HepG2 (cell line): ENCODE measurements around the gene ATP4A. TPM values are rescaled to one million over a fixed set of nuclear protein-coding genes. Genes with fewer than 3 reads are reported as not detected.

Source experiments
- ETV6 ChIP-seq: sonication (generic); formaldehyde crosslinking; conservative IDR thresholded peaks from 2 replicates; pipeline ENCODE4 v1.4.0; 2020; ENCODE audit warnings: missing genetic modification reagents
- GATAD1 ChIP-seq: IDR thresholded peaks from 2 replicates; pipeline ENCODE4 v1.6.1; 2016; ENCODE audit warnings: missing genetic modification reagents, missing compliant biosample characterization
- HES4 ChIP-seq: sonication (generic); formaldehyde crosslinking; IDR thresholded peaks from 2 replicates; pipeline ENCODE4 v1.9.0; 2021; ENCODE audit warnings: mild to moderate bottlenecking, missing genetic modification reagents, borderline replicate concordance
- ISL2 ChIP-seq: sonication (generic); formaldehyde crosslinking; IDR thresholded peaks from 2 replicates; pipeline ENCODE4 v1.5.0; 2020; ENCODE audit warnings: missing genetic modification reagents
- JUN ChIP-seq: sonication (generic); formaldehyde crosslinking; IDR thresholded peaks from 2 replicates; pipeline ENCODE4 v1.4.0; 2020; ENCODE audit warnings: mild to moderate bottlenecking, missing genetic modification reagents
- JUNB ChIP-seq: sonication (generic); formaldehyde crosslinking; IDR thresholded peaks from 2 replicates; pipeline ENCODE4 v1.8.0; 2022; ENCODE audit warnings: missing genetic modification reagents, mild to moderate bottlenecking, borderline replicate concordance
- KDM3A ChIP-seq: IDR thresholded peaks from 2 replicates; pipeline ENCODE4 v1.6.1; 2018; ENCODE audit warnings: low read depth, missing compliant biosample characterization
- KDM4B ChIP-seq: sonication (generic); formaldehyde crosslinking; IDR thresholded peaks from 2 replicates; pipeline ENCODE4 v1.4.0; 2020; ENCODE audit warnings: missing genetic modification reagents
- ZNF17 ChIP-seq: sonication (generic); formaldehyde crosslinking; IDR thresholded peaks from 2 replicates; pipeline ENCODE4 v1.5.0; 2020; ENCODE audit warnings: mild to moderate bottlenecking, missing genetic modification reagents
- ZNF607 ChIP-seq: sonication (generic); formaldehyde crosslinking; IDR thresholded peaks from 2 replicates; pipeline ENCODE4 v1.5.1; 2020; ENCODE audit warnings: missing genetic modification reagents, mild to moderate bottlenecking, borderline replicate concordance
- ZNF766 ChIP-seq: sonication (generic); formaldehyde crosslinking; IDR thresholded peaks from 2 replicates; pipeline ENCODE4 v1.5.0; 2020; ENCODE audit warnings: missing genetic modification reagents, borderline replicate concordance
- ZSCAN25 ChIP-seq: sonication (generic); formaldehyde crosslinking; IDR thresholded peaks from 2 replicates; pipeline ENCODE4 v1.8.0; 2022; ENCODE audit warnings: mild to moderate bottlenecking, missing genetic modification reagents
- polyA plus RNA-seq, 8 experiments: library from polyadenylated mRNA; depleted of rRNA in 3 of 8; stranded (reverse) in 7 of 8; unstranded in 1 of 8; fragments of >200 nt; fragmentation: Illumina TruSeq in 4 of 8; extraction: Trizol in 4 of 8; gene quantifications; 2 replicates each; pipeline versions ENCODE4 v1.2.1 to v1.2.3, GENCODE V29; 2011 to 2016; ENCODE audit warnings: low read depth in 4 of 8, missing spikeins in 1 of 8, mixed read lengths in 1 of 8; ENCODE audit not compliant: insufficient read depth in 1 of 8
- total RNA-seq, 5 experiments: library from RNA; depleted of rRNA; stranded (reverse); fragments of >200 nt; fragmentation: Illumina TruSeq; extraction: Trizol; gene quantifications; 2 replicates each; pipeline ENCODE4 v1.2.3, GENCODE V29; 2016; ENCODE audit warnings: low read depth in 1 of 5
- TF ChIP-seq, protein P1 (sequence below): sonication (generic); formaldehyde crosslinking; IDR thresholded peaks from 2 replicates; pipeline ENCODE4 v1.4.0; 2020; ENCODE audit warnings: mild to moderate bottlenecking, missing genetic modification reagents
- TF ChIP-seq, protein P2 (sequence below): sonication (generic); formaldehyde crosslinking; IDR thresholded peaks from 2 replicates; pipeline ENCODE4 v1.4.0; 2020; ENCODE audit warnings: missing genetic modification reagents
- TF ChIP-seq, protein P3 (sequence below): sonication (generic); formaldehyde crosslinking; IDR thresholded peaks from 2 replicates; pipeline ENCODE4 v1.5.1; 2020; ENCODE audit warnings: missing genetic modification reagents, mild to moderate bottlenecking, borderline replicate concordance
- TF ChIP-seq, protein P4 (sequence below): sonication (generic); formaldehyde crosslinking; IDR thresholded peaks from 2 replicates; pipeline ENCODE4 v1.8.1; 2022; ENCODE audit warnings: mild to moderate bottlenecking, missing genetic modification reagents
- TF ChIP-seq, protein P5 (sequence below): sonication (generic); formaldehyde crosslinking; IDR thresholded peaks from 2 replicates; pipeline ENCODE4 v1.5.0; 2020; ENCODE audit warnings: mild to moderate bottlenecking, low read depth, missing genetic modification reagents, borderline replicate concordance
- TF ChIP-seq, protein P6 (sequence below): sonication (generic); formaldehyde crosslinking; IDR thresholded peaks from 2 replicates; pipeline ENCODE4 v1.4.0; 2020; ENCODE audit warnings: missing genetic modification reagents
- TF ChIP-seq, protein P7 (sequence below): sonication (generic); formaldehyde crosslinking; IDR thresholded peaks from 2 replicates; pipeline ENCODE4 v1.5.0; 2020; ENCODE audit warnings: missing genetic modification reagents

ATP4A gene
- total and polyA plus RNA-seq, 2 of the 13 experiments (the other 11 are each of a cell fraction or from before 2014, with no cell fraction given) = 0.08 to 0.11 TPM

DNA sequence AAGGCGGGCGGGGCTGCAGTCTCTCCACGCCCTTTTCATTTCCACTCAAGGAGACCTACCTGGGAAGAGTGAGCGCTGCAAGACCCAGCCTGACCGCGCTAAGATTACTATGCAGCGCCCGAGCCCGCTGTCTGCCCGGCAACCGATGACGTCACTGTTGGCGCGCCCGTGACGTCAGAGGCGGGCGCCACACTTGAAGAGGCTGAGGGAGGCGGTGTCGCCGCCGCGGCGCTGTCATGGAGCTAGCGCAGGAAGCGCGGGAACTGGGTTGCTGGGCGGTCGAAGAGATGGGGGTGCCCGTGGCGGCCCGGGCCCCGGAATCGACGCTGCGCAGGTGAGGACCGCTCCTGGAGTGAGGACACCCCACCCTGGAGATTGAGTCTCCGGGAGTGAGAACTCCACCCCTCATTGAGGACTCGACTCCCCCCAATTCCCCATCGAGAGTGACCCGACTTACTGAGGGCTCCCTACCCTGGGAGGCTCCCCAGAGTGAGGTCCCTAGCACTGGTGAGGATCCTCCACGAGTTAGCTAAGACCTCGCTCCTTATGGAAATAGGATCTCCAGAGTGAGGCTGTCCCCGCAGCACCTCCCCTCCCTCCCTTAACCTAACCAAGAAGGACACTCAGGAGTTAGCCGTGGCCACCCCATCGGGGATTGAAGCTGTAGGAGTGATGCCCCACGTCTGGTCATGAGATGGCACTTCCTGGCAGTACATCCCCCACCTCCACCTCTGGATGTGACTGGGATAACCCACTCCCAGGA lies 49.3 kb upstream of the ATP4A start, which contains the start of gene HAUS5 (continued):
- TF ChIP-seq JUN (CRISPR knock-in tag) (peak; percentile 78; the same call in 1 of the 2 replicates), ETV6 (CRISPR knock-in tag) (peak; percentile 80; the same call in 1 of the 2 replicates), ISL2 (CRISPR knock-in tag) (0 out of 2 replicates have a peak, but pooled peaks have one; percentile 33), JUNB (CRISPR knock-in tag) (no peak), GATAD1 (CRISPR knock-in tag) (peak; percentile 96), HES4 (peak; percentile 58; the same call in 1 of the 2 replicates), ZNF607 (CRISPR knock-in tag) (peak; percentile 65; the same call in 1 of the 2 replicates), KDM3A (CRISPR knock-in tag) (peak; percentile 60; the same call in 1 of the 2 replicates), ZNF766 (CRISPR knock-in tag) (peak; percentile 82), ZNF17 (CRISPR knock-in tag) (no peak), ZSCAN25 (0 out of 2 replicates have a peak, but pooled peaks have one; percentile 16), KDM4B (peak; percentile 74; the same call in 1 of the 2 replicates)
- TF ChIP-seq, protein P1, sequence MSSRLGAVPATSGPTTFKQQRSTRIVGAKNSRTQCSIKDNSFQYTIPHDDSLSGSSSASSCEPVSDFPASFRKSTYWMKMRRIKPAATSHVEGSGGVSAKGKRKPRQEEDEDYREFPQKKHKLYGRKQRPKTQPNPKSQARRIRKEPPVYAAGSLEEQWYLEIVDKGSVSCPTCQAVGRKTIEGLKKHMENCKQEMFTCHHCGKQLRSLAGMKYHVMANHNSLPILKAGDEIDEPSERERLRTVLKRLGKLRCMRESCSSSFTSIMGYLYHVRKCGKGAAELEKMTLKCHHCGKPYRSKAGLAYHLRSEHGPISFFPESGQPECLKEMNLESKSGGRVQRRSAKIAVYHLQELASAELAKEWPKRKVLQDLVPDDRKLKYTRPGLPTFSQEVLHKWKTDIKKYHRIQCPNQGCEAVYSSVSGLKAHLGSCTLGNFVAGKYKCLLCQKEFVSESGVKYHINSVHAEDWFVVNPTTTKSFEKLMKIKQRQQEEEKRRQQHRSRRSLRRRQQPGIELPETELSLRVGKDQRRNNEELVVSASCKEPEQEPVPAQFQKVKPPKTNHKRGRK (CRISPR knock-in tag) = 0 out of 2 replicates have a peak, but pooled peaks have one; percentile 8
- TF ChIP-seq, protein P2, sequence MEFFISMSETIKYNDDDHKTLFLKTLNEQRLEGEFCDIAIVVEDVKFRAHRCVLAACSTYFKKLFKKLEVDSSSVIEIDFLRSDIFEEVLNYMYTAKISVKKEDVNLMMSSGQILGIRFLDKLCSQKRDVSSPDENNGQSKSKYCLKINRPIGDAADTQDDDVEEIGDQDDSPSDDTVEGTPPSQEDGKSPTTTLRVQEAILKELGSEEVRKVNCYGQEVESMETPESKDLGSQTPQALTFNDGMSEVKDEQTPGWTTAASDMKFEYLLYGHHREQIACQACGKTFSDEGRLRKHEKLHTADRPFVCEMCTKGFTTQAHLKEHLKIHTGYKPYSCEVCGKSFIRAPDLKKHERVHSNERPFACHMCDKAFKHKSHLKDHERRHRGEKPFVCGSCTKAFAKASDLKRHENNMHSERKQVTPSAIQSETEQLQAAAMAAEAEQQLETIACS (CRISPR knock-in tag) = no peak
- TF ChIP-seq, protein P3, sequence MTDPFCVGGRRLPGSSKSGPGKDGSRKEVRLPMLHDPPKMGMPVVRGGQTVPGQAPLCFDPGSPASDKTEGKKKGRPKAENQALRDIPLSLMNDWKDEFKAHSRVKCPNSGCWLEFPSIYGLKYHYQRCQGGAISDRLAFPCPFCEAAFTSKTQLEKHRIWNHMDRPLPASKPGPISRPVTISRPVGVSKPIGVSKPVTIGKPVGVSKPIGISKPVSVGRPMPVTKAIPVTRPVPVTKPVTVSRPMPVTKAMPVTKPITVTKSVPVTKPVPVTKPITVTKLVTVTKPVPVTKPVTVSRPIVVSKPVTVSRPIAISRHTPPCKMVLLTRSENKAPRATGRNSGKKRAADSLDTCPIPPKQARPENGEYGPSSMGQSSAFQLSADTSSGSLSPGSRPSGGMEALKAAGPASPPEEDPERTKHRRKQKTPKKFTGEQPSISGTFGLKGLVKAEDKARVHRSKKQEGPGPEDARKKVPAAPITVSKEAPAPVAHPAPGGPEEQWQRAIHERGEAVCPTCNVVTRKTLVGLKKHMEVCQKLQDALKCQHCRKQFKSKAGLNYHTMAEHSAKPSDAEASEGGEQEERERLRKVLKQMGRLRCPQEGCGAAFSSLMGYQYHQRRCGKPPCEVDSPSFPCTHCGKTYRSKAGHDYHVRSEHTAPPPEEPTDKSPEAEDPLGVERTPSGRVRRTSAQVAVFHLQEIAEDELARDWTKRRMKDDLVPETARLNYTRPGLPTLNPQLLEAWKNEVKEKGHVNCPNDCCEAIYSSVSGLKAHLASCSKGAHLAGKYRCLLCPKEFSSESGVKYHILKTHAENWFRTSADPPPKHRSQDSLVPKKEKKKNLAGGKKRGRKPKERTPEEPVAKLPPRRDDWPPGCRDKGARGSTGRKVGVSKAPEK = no peak
- TF ChIP-seq, protein P4, sequence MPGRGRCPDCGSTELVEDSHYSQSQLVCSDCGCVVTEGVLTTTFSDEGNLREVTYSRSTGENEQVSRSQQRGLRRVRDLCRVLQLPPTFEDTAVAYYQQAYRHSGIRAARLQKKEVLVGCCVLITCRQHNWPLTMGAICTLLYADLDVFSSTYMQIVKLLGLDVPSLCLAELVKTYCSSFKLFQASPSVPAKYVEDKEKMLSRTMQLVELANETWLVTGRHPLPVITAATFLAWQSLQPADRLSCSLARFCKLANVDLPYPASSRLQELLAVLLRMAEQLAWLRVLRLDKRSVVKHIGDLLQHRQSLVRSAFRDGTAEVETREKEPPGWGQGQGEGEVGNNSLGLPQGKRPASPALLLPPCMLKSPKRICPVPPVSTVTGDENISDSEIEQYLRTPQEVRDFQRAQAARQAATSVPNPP = no peak
- TF ChIP-seq, protein P5, sequence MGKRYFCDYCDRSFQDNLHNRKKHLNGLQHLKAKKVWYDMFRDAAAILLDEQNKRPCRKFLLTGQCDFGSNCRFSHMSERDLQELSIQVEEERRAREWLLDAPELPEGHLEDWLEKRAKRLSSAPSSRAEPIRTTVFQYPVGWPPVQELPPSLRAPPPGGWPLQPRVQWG (CRISPR knock-in tag) = no peak
- TF ChIP-seq, protein P6, sequence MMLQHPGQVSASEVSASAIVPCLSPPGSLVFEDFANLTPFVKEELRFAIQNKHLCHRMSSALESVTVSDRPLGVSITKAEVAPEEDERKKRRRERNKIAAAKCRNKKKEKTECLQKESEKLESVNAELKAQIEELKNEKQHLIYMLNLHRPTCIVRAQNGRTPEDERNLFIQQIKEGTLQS (CRISPR knock-in tag) = peak; percentile 71; the same call in 1 of the 2 replicates
- TF ChIP-seq, protein P7, sequence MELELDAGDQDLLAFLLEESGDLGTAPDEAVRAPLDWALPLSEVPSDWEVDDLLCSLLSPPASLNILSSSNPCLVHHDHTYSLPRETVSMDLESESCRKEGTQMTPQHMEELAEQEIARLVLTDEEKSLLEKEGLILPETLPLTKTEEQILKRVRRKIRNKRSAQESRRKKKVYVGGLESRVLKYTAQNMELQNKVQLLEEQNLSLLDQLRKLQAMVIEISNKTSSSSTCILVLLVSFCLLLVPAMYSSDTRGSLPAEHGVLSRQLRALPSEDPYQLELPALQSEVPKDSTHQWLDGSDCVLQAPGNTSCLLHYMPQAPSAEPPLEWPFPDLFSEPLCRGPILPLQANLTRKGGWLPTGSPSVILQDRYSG = no peak
